ENCODE results near the gene SPATS2.

Gene SPATS2

DNA sequence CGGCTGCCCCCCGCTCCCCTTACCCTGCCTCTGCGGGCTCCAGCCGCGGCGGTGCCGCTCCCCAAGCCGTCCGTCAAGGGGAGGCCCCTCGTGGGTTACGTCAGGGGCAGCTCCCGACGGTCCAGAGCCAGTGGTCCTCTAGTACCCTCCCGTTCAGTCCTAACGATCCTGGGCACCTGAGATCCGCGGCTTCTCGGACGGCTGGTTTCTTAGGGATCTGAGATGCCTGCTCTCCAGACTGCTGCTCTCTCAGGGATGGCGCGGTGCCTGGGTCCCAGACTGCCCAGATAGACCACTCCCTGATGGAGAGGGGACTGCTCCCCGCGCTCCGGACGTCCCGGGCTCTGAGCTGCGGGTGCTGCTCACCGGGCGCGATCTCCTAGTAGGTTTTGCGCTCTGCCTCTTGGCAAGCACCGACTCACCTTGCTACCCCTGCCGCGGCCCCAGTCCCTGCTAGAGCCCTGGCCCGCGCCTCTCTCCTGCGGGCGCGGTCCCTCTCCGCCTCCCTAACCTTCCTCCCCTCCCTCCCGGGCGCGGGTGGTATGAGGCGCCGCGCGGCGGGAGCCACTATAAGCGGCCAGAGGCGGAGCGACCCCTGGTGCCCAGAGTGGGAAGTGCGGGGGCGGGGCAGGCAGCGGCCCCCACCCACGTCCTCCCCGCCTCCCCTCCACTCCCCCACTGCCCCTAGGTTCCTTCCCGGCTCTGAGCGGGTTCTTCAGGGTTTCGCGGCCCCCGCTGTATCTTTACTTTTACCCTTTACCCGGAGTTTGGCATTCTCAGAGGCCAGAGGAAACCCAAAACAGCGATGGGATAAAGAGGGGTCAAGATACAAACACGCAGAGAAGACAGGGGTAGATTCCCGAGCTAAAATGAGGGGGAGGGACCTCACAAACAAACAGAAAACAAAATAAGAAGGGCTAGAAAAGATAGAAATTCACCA lies 30.3 kb upstream of the SPATS2 start, which contains the start of gene C1QL4:
Gene C1QL4, minus strand, starts transcription at position 544 of the 940 bp plus-strand sequence. CDS start 711 bp downstream, outside the sequence.
- H3K27me3 ChIP-seq (ENCODE audit: insufficient read depth, low read length), result peaks cover 100% of the 10 kb centered on the region
- no peak within 1 kb of the TSS for H3K9ac ChIP-seq (ENCODE audit: low read depth, low read length)
- H3K27ac ChIP-seq (ENCODE audit: low read length), result no peak within 1 kb of the TSS
- no peaks in the 10 kb centered on the region for H3K36me3 ChIP-seq (ENCODE audit: insufficient read depth, low read depth, low read length)
- peak within 1 kb of the TSS; percentile 56 for H3K4me3 ChIP-seq (ENCODE audit: low read length)
- H3K9me3 ChIP-seq (ENCODE audit: insufficient read depth, low read depth, low read length), result peaks cover 8% of the 10 kb centered on the region; the same call in 1 of the 2 replicates
- peaks cover 23% of the 10 kb centered on the region; the same call in 1 of the 2 replicates for H3K4me1 ChIP-seq (ENCODE audit: insufficient read depth, low read length)

- Histone ChIP-seq H3K4me1 (ENCODE audit: insufficient read depth, low read length) (peaks cover 24% of the 10 kb centered on the region), H3K4me3 (ENCODE audit: low read length) (no peak overlapping the region), H3K9ac (ENCODE audit: low read depth, low read length) (no peak overlapping the region), H3K27ac (ENCODE audit: low read length) (no peak overlapping the region), H3K36me3 (ENCODE audit: insufficient read depth, low read depth, low read length) (no peaks in the 10 kb centered on the region), H3K9me3 (ENCODE audit: insufficient read depth, low read depth, low read length) (peaks cover 8% of the 10 kb centered on the region; the same call in 1 of the 2 replicates), H3K27me3 (ENCODE audit: insufficient read depth, low read length) (peaks cover 100% of the 10 kb centered on the region)
These were observed 28.3 kb upstream of the SPATS2 start for GRCh38 chr12:49338830-49339463.

DNA sequence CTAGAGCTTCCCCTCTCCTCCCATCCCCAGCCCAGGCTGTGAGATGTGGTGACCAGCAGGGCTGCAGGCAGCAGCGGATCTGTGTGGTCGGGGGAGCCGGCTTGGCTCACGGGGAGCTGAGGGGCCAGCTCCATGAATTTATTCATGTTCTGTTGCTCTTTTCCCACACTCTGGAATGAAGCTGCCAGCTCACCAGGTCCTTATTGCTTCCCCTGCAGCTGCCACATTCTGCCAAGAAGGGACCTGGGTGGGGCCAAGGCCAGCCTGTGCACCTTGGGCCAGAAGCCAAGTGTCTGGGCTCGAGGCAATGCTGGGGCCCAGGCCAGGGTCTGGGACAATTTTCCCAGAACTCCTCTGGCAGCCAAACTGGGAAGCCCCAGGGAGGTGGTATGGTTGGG lies 27.8 kb upstream of the SPATS2 start:
- Histone ChIP-seq H3K9ac (ENCODE audit: low read depth, low read length) (no peak overlapping the region), H3K9me3 (ENCODE audit: insufficient read depth, low read depth, low read length) (peaks cover 8% of the 10 kb centered on the region; the same call in 1 of the 2 replicates), H3K27me3 (ENCODE audit: insufficient read depth, low read length) (peaks cover 100% of the 10 kb centered on the region), H3K27ac (ENCODE audit: low read length) (no peak overlapping the region), H3K4me3 (ENCODE audit: low read length) (no peak overlapping the region), H3K4me1 (ENCODE audit: insufficient read depth, low read length) (peaks cover 24% of the 10 kb centered on the region), H3K36me3 (ENCODE audit: insufficient read depth, low read depth, low read length) (no peaks in the 10 kb centered on the region)

DNA sequence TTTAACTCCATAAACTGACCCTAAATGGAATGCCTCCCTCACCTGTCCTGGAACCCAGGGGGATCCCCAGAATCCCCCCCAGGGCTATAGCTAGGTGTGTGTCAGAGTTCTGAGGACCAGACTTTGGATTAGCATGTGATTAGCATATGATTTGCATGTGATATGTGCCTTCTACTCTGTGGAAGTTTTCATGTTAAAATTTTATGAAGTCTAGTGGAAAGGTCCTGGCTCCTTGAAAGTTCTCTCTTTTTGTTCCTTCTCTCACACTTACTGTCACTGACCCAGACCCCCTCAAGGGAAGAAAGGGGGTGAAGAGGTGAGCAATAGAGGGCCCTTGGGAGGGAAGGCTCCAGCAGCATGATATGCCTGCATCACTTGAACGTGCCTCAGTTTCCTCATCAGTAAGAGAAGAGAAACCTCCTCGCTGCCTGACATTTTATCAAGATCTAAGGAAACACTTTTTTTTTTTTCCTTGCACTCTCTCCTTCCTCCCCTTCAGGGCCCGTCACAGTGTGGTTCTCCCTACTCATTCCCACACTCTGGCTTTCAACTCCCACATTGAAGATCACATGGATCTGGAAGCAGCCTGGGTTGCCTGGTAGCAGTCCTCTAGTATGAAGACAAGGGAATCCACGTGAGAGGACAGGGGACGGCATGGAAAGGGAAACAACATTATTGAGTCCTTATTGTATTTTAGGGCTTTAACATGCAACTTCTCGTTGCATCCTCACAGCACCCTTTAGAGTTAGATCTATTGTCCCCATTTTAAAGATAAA lies 27.0 kb upstream of the SPATS2 start:
- Histone ChIP-seq H3K4me3 (ENCODE audit: low read length) (no peak overlapping the region), H3K9ac (ENCODE audit: low read depth, low read length) (no peak overlapping the region), H3K4me1 (ENCODE audit: insufficient read depth, low read length) (peaks cover 24% of the 10 kb centered on the region), H3K27ac (ENCODE audit: low read length) (no peak overlapping the region), H3K27me3 (ENCODE audit: insufficient read depth, low read length) (peaks cover 100% of the 10 kb centered on the region), H3K36me3 (ENCODE audit: insufficient read depth, low read depth, low read length) (no peaks in the 10 kb centered on the region), H3K9me3 (ENCODE audit: insufficient read depth, low read depth, low read length) (peaks cover 5% of the 10 kb centered on the region; the same call in 1 of the 2 replicates)

DNA sequence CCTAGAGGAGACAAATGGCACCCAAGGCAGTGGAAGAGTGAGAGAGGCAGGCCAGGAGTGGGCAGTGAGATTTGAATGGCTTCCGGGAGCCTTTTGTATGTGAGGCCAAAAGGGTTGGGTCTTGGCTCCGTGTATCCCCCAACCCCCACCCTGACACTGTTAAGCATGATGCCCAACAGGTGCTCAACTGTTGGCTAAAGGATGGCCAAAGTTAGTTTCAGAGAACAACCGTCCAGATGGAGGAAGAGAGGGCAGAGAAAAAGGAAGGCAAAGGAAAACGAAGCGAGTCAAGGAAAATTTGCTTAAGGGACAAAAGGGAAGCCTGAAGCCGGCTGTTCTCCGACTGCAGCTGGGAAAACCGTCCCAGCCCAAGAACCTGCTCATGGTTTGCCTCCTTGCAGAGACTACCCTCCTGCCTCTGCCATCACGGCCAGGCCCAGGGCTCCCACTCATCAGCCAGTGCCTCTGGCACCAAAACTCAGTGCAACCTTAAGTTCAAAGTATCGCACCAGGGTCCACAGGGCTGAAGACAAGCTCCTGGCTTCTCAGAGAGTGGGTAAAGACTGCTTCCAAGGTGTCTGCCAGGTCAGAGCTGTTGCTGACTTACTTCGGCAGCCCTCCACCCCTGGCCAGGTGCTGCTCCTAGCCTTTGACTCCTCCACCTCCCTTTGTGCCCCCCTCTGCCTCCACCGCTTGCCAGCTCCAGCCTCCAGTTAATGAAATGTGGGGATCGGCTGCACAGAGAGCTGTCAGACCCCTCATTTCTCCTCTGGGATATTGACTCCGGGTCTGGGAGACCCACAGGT lies 26.1 kb upstream of the SPATS2 start:
- H3K4me3 ChIP-seq (ENCODE audit: low read length), result peak overlapping the region; percentile 71
- no peak overlapping the region for H3K9ac ChIP-seq (ENCODE audit: low read depth, low read length)
- no peak overlapping the region for H3K27ac ChIP-seq (ENCODE audit: low read length)
- no peaks in the 10 kb centered on the region; the same call in 1 of the 2 replicates for H3K9me3 ChIP-seq (ENCODE audit: insufficient read depth, low read depth, low read length)
- H3K4me1 ChIP-seq (ENCODE audit: insufficient read depth, low read length), result peaks cover 28% of the 10 kb centered on the region
- H3K36me3 ChIP-seq (ENCODE audit: insufficient read depth, low read depth, low read length), result no peaks in the 10 kb centered on the region
- H3K27me3 ChIP-seq (ENCODE audit: insufficient read depth, low read length), result peaks cover 100% of the 10 kb centered on the region

GRCh38 chr12:49341777-49342065 lies 25.5 kb upstream of the SPATS2 start:
- peak overlapping the region; percentile 71 for H3K4me3 ChIP-seq (ENCODE audit: low read length)

GRCh38 chr12:49342066-49342913 lies 25.0 kb upstream of the SPATS2 start:
- peak overlapping the region; percentile 71 for H3K4me3 ChIP-seq (ENCODE audit: low read length)
- H3K27me3 ChIP-seq (ENCODE audit: insufficient read depth, low read length), result peaks cover 100% of the 10 kb centered on the region
- H3K36me3 ChIP-seq (ENCODE audit: insufficient read depth, low read depth, low read length), result no peaks in the 10 kb centered on the region
- peaks cover 28% of the 10 kb centered on the region for H3K4me1 ChIP-seq (ENCODE audit: insufficient read depth, low read length)
- H3K27ac ChIP-seq (ENCODE audit: low read length), result no peak overlapping the region
- H3K9ac ChIP-seq (ENCODE audit: low read depth, low read length), result no peak overlapping the region
- H3K9me3 ChIP-seq (ENCODE audit: insufficient read depth, low read depth, low read length), result no peaks in the 10 kb centered on the region

More at GRCh38 chr12:49341777-49342065, 25.5 kb upstream of the SPATS2 start:
- H3K27me3 ChIP-seq (ENCODE audit: insufficient read depth, low read length), result peaks cover 100% of the 10 kb centered on the region
- no peaks in the 10 kb centered on the region for H3K36me3 ChIP-seq (ENCODE audit: insufficient read depth, low read depth, low read length)
- no peak overlapping the region for H3K27ac ChIP-seq (ENCODE audit: low read length)
- H3K9me3 ChIP-seq (ENCODE audit: insufficient read depth, low read depth, low read length), result no peaks in the 10 kb centered on the region; the same call in 1 of the 2 replicates
- peaks cover 28% of the 10 kb centered on the region for H3K4me1 ChIP-seq (ENCODE audit: insufficient read depth, low read length)
- H3K9ac ChIP-seq (ENCODE audit: low read depth, low read length), result no peak overlapping the region

- H3K4me3 ChIP-seq (ENCODE audit: low read length), result peak overlapping the region; percentile 71
- peaks cover 25% of the 10 kb centered on the region for H3K4me1 ChIP-seq (ENCODE audit: insufficient read depth, low read length)
- no peak overlapping the region for H3K27ac ChIP-seq (ENCODE audit: low read length)
- peaks cover 100% of the 10 kb centered on the region for H3K27me3 ChIP-seq (ENCODE audit: insufficient read depth, low read length)
- H3K36me3 ChIP-seq (ENCODE audit: insufficient read depth, low read depth, low read length), result no peaks in the 10 kb centered on the region
- no peaks in the 10 kb centered on the region for H3K9me3 ChIP-seq (ENCODE audit: insufficient read depth, low read depth, low read length)
- H3K9ac ChIP-seq (ENCODE audit: low read depth, low read length), result no peak overlapping the region
These were observed 24.1 kb upstream of the SPATS2 start for GRCh38 chr12:49342914-49343731.

DNA sequence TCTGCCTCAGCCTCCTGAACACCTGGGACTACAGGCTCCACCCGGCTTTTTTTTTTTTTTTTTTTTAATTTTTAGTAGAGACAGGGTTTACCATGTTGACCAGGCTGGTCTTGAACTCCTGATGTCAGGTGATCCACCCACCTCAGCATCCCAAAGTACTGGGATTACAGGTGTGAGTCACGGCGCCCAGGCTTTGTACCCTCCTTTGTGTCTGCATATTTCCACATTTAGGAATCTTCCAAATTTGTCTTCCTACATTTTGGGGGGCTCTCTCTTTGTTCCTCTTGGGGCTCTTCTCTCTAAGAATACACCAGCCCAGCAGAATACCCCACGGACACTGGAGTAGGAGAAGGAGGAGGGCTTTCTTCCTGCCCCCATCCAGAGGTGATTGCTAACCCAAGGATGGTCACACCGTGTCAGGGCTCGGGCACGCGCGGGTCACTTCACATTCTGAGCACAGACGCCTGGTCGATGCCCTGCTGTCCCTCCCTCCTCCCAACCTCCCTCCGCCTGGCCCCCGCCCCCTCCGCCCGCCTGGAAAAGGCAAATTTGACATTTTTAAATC lies 22.7 kb upstream of the SPATS2 start:
- peaks cover 100% of the 10 kb centered on the region for H3K27me3 ChIP-seq (ENCODE audit: insufficient read depth, low read length)
- H3K36me3 ChIP-seq (ENCODE audit: insufficient read depth, low read depth, low read length), result no peaks in the 10 kb centered on the region
- peaks cover 17% of the 10 kb centered on the region for H3K4me1 ChIP-seq (ENCODE audit: insufficient read depth, low read length)
- no peak overlapping the region for H3K27ac ChIP-seq (ENCODE audit: low read length)
- H3K9me3 ChIP-seq (ENCODE audit: insufficient read depth, low read depth, low read length), result no peaks in the 10 kb centered on the region
- no peak overlapping the region for H3K9ac ChIP-seq (ENCODE audit: low read depth, low read length)
- no peak overlapping the region for H3K4me3 ChIP-seq (ENCODE audit: low read length)
